ENCODE results near the gene RTN1.

RTN1 gene

DNA sequence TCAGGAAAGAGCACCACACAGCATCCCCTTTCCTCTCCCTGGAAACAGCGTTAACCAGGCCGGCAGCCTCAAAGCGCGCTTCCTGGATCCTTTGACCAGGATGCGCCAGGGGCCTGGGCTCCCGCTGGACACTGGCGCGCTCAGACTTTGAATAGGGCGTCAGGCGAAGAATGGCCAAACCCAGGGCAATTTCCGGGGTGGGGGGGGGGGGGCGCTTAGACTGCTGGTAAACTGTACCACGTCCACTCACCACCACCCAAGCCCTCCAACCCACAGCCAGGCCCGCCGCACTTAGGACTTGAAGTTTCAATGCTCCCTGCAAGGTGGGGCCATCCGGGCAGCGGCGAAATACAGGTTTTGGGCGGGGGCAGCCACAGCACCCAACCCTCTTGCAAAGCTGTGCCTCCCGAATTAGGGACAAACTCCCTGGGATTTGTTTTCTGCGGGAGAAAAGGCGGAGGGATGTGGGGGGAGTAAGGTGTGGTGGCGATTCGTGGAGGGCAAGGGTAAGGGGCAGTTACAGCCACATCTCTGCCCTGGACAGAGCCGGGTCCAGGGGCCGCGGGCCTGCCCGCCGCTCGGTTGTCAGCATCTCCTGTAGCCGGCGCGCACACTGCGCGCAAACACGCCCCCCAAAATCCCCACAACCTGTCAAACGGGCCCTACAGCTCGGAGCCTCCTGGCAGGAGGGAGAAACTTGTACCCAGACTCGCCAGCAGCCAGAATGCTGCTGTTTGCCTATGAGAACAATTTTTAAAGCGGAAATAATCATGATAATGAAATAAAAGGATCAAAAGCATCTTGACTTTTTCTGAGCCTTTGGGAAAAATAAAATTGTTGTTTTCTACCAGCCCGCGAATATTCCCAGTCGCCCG lies 958 bp downstream of the RTN1 start:
- TF ChIP-seq, protein P1, sequence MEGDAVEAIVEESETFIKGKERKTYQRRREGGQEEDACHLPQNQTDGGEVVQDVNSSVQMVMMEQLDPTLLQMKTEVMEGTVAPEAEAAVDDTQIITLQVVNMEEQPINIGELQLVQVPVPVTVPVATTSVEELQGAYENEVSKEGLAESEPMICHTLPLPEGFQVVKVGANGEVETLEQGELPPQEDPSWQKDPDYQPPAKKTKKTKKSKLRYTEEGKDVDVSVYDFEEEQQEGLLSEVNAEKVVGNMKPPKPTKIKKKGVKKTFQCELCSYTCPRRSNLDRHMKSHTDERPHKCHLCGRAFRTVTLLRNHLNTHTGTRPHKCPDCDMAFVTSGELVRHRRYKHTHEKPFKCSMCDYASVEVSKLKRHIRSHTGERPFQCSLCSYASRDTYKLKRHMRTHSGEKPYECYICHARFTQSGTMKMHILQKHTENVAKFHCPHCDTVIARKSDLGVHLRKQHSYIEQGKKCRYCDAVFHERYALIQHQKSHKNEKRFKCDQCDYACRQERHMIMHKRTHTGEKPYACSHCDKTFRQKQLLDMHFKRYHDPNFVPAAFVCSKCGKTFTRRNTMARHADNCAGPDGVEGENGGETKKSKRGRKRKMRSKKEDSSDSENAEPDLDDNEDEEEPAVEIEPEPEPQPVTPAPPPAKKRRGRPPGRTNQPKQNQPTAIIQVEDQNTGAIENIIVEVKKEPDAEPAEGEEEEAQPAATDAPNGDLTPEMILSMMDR (IDR thresholded peaks at IDR 0.05), result no peak

DNA sequence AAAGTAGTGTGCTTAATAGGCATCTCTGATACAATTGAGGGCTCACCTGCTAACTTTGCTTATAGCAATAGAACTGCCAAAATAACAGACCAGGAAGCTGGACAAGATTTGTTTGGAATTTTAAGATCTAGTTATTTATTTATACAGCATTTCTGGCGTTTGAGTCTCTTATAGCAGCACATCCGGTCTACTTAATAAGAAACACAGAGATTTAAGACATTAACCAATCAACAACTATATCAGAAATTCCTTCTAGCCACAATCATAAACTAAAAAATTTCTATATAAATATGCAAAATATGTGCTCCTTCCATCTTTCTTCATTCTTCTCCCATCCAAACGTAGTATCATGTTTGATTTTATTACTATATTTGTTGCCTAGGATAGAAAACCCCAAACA lies 2.6 kb downstream of the RTN1 start:
- TF ChIP-seq, protein P1 (IDR thresholded peaks at IDR 0.05), result no peak

DNA sequence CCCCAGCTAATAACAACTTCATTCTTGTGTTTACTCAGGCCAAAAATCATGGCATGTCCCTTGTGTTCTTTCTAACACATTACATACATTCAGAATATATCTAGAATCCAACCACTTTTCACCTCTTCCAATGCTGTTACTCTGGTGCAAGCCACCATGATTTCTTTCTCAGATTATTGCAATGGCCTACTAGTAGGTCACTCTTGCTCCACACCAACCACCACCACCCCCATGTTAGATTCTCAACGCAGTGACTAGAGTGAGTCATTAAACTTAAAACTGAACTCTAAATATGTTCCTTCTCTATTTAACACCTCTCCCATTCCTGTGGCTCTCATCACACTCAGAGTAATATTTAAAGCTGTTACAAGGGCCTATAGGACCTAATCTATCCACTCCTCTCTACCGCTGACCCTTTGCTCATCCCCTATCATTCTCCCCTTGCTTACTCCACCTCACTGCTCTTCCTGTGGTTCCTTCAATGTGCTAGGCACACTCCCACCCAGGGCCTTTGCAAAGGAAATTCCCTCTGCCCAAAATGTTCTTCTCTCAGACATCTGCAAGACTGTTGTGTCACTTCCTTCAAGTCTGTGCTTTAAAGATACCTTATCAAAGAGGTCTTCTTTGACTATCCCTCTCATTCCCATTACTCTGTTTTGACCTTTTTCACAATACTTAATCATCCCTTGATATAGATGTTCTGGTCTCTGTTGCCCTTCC lies 6.6 kb downstream of the RTN1 start:
- TF ChIP-seq, protein P1 (IDR thresholded peaks at IDR 0.05), result no peak

DNA sequence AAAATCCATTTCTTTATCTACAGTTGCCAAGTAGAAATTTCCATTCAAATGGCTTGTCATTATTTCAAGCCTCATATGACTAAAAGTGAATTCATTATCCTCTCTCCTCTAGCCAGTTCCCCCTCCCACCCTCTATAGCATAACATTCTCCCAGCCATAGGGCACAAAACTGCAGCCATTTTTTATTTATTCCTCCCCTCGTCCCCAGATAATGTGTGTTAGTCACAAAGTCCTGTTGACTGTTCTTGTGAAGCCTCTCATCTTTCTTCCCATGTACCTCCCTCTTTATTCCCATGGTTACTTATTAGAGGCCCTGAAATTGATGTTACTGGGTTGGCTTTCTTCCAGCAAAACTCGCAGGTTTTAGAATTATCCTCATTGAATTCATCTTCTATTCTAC lies 13.2 kb downstream of the RTN1 start:
- TF ChIP-seq, protein P1 (IDR thresholded peaks at IDR 0.05), result no peak

DNA sequence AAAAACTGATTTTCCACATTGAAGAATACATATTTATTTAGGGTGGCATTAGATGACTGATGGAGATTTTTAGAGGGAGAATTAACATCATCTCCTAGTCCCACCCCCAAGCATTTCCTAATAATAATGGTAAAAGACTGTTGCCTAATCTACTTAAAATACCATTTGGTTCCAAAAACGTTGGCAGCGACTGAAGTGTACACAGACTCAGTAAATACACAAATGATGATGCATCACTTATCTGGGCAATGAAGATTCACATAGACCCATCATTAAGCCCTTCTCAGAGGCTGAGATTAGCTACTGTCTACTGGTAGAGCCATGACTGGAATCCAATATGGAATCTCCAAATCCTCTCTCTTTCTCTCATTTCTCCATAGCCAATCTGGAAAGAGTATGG lies 18.2 kb downstream of the RTN1 start:
- TF ChIP-seq, protein P1 (IDR thresholded peaks at IDR 0.05), result no peak

DNA sequence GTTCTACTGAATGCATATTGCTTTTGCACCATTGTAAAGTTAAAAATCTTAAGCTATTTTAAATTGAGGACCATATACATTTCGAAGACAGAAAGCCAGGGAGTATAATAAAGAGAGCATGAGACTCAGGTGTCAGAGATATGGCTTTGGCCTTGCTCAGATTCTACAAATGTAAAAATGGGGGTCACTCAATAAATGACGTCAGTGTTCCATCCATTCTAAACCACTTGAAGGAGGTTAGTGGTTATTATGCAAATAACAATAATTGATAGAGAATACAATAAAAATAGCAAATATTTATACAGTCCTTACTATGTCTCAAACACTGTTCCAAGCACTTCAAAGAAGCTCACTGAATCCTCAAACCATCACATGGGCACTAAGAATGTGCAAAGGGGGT lies 20.1 kb downstream of the RTN1 start:
- TF ChIP-seq, protein P1 (IDR thresholded peaks at IDR 0.05), result no peak

DNA sequence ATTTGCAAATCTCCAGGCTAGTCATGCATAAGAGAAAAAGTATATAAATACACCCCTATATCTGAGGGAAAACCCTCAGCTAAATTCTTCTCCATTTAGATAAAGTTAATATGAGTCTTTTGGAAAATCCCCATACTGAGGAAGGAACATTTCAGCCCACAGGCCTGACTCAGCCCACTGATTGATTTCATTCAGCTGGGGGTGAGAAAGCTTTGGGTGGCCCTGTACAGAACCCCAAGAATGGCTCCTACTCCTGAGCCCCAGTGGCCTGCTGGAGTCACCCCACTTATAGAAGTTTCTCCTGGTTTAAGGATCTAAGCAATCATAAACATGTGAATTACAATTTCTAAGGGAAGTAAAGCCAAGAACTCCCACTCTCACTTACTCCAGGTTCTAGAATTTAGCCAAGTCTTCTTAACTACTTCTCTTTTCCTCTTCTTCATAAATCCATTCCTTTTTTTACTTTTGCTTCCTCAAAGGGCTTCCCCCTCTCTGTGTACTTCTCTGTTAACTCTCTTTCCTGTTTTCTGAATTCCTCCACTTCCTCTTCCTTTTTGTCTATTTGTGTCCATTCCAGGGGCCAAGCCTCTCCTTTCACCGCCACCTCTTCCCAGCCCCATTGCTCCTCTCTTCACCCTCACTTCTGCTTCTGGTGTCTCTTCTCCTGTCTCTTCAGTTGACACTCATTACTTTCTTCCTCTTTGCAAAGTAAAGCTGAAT lies 21.0 kb downstream of the RTN1 start:
- TF ChIP-seq, protein P1 (IDR thresholded peaks at IDR 0.05), result no peak

All from LNCAP (cell line).